Vagina (tissue), 2 donors: ENCODE data around the gene CYP27B1. TPM values are rescaled to one million over a fixed set of nuclear protein-coding genes. Genes with fewer than 3 reads are reported as not detected.

Source experiments
- DNase-seq, 2 donors: peaks; one replicate each; pipeline ENCODE4 v3.0.0-alpha.2; 2017; ENCODE audit errors: extremely low spot score in 2 of 2
- H3K27ac ChIP-seq: fragments of 200-600 bp; sonication (generic); one replicate; pipeline ENCODE4 v1.5.1; 2019
- H3K27me3 ChIP-seq: fragments of 200-600 bp; sonication (generic); one replicate; pipeline ENCODE4 v1.5.1; 2019
- H3K36me3 ChIP-seq, 2 donors: fragments of 200-600 bp; sonication (generic); one replicate each; pipeline ENCODE4 v1.5.1; 2017 to 2019
- H3K4me1 ChIP-seq: fragments of 200-600 bp; sonication (generic); one replicate; pipeline ENCODE4 v1.5.1; 2019
- H3K4me3 ChIP-seq, 2 donors: fragments of 200-600 bp; sonication (generic); 1 replicate in 1 of 2; 2 replicates in 1 of 2; pipeline ENCODE4 v1.5.1; 2016 to 2019
- H3K9me3 ChIP-seq: fragments of 200-600 bp; sonication (generic); one replicate; pipeline ENCODE4 v1.5.1; 2019
- CTCF ChIP-seq, 3 experiments: fragments of 450-650 bp in 2 of 3; fragments of 200-600 bp in 1 of 3; sonication (generic) in 1 of 3; IDR thresholded peaks; one replicate each; pipeline ENCODE4 v1.5.1; 2017 to 2019; ENCODE audit warnings: antibody characterized with exemption in 3 of 3, mild to moderate bottlenecking in 2 of 3, moderate library complexity in 2 of 3
- POLR2A ChIP-seq, 2 donors: fragments of 450-650 bp; IDR thresholded peaks; one replicate each; pipeline ENCODE4 v1.6.1; 2017; ENCODE audit warnings: antibody characterized with exemption in 2 of 2, mild to moderate bottlenecking in 2 of 2, moderate library complexity in 2 of 2
- POLR2AphosphoS5 ChIP-seq, 2 donors: sonication (generic); formaldehyde crosslinking; IDR thresholded peaks; one replicate each; pipeline ENCODE4 v1.9.0; 2017; ENCODE audit warnings: antibody characterized with exemption in 2 of 2, mild to moderate bottlenecking in 2 of 2, low read depth in 1 of 2; ENCODE audit not compliant: insufficient read depth in 1 of 2
- intact Hi-C: fragments of 100-400 bp; cut with DNase I; formaldehyde crosslinking; loops from one replicate; pipeline ENCODE4 v1.15.1; 2023
- total RNA-seq: library from RNA; depleted of rRNA; stranded (reverse); fragments of >200 nt; gene quantifications from one replicate; pipeline ENCODE4 v1.2.3, GENCODE V29; 2016

Gene CYP27B1
- total RNA-seq, 1 donor from 2014 or later: 1.7 TPM

GRCh38 chr12:57751432-57751787, 15.5 kb downstream of the CYP27B1 start:
- H3K4me3 ChIP-seq: peak overlapping the region; percentile 67 to 77
- peaks cover 0 to 32% of the 10 kb centered on the region in 2 donors for H3K36me3 ChIP-seq
- peak in 1 of 2 donors; percentile 93 for DNase-seq
- no peaks in the 10 kb centered on the region for H3K27me3 ChIP-seq
- intact Hi-C loops: no loop called here
- peaks cover 39% of the 10 kb centered on the region for H3K4me1 ChIP-seq
- H3K27ac ChIP-seq: peak overlapping the region; percentile 83
- TF ChIP-seq POLR2A (IDR thresholded peaks at IDR 0.05) (no peak), POLR2AphosphoS5 (IDR thresholded peaks at IDR 0.05; ENCODE audit: insufficient read depth in 1 of 2, low read depth in 1 of 2) (no peak), CTCF (IDR thresholded peaks at IDR 0.05) (no peak)
- H3K9me3 ChIP-seq: no peaks in the 10 kb centered on the region

GRCh38 chr12:57750561-57751431, 16.1 kb downstream of the CYP27B1 start:
- H3K27ac ChIP-seq: peak overlapping the region; percentile 83
- H3K4me1 ChIP-seq: peaks cover 34% of the 10 kb centered on the region
- H3K4me3 ChIP-seq: peak overlapping the region; percentile 67 to 77
- TF ChIP-seq POLR2A (IDR thresholded peaks at IDR 0.05) (no peak), POLR2AphosphoS5 (IDR thresholded peaks at IDR 0.05; ENCODE audit: insufficient read depth in 1 of 2, low read depth in 1 of 2) (no peak), CTCF (IDR thresholded peaks at IDR 0.05) (no peak)
- no peaks in the 10 kb centered on the region for H3K9me3 ChIP-seq
- intact Hi-C loops: no loop called here
- H3K27me3 ChIP-seq: no peaks in the 10 kb centered on the region
- no peak for DNase-seq
- H3K36me3 ChIP-seq: peaks cover 0 to 32% of the 10 kb centered on the region in 2 donors

GRCh38 chr12:57749061-57749460, 17.8 kb downstream of the CYP27B1 start:
- Histone ChIP-seq H3K27ac (no peak overlapping the region), H3K9me3 (no peaks in the 10 kb centered on the region), H3K27me3 (no peaks in the 10 kb centered on the region), H3K4me1 (peaks cover 33% of the 10 kb centered on the region), H3K36me3 (peaks cover 0 to 32% of the 10 kb centered on the region in 2 donors), H3K4me3 (no peak overlapping the region)
- intact Hi-C loops: no loop called here
- DNase-seq: no peak
- TF ChIP-seq CTCF (IDR thresholded peaks at IDR 0.05) (no peak), POLR2AphosphoS5 (IDR thresholded peaks at IDR 0.05; ENCODE audit: insufficient read depth in 1 of 2, low read depth in 1 of 2) (no peak), POLR2A (IDR thresholded peaks at IDR 0.05) (no peak)

- no peaks in the 10 kb centered on the region for H3K9me3 ChIP-seq
- no peak for DNase-seq
- intact Hi-C loops: no loop called here
- H3K36me3 ChIP-seq: peaks cover 0 to 32% of the 10 kb centered on the region in 2 donors
- no peaks in the 10 kb centered on the region for H3K27me3 ChIP-seq
- peak overlapping the region; percentile 59 to 67 for H3K4me3 ChIP-seq
- H3K4me1 ChIP-seq: peaks cover 18% of the 10 kb centered on the region
- no peak for TF ChIP-seq CTCF (IDR thresholded peaks at IDR 0.05)
- H3K27ac ChIP-seq: no peak overlapping the region
Measured at GRCh38 chr12:57746025-57746424, 20.9 kb downstream of the CYP27B1 start.

GRCh38 chr12:57745485-57745881, 21.4 kb downstream of the CYP27B1 start:
- H3K27me3 ChIP-seq: no peaks in the 10 kb centered on the region
- intact Hi-C loops: no loop called here
- no peak for TF ChIP-seq CTCF (IDR thresholded peaks at IDR 0.05)
- no peak for TF ChIP-seq POLR2AphosphoS5 (IDR thresholded peaks at IDR 0.05; ENCODE audit: insufficient read depth in 1 of 2, low read depth in 1 of 2)
- TF ChIP-seq POLR2A (IDR thresholded peaks at IDR 0.05): no peak
- H3K36me3 ChIP-seq: peaks cover 0 to 32% of the 10 kb centered on the region in 2 donors
- DNase-seq: no peak
- H3K4me3 ChIP-seq: peak overlapping the region; percentile 59 to 67
- H3K9me3 ChIP-seq: no peaks in the 10 kb centered on the region
- H3K27ac ChIP-seq: peak overlapping the region; percentile 90
- peaks cover 14% of the 10 kb centered on the region for H3K4me1 ChIP-seq
